ENCODE measurements around the gene TMEM107. TPM values are rescaled to one million over a fixed set of nuclear protein-coding genes. Genes with fewer than 3 reads are reported as not detected.

TMEM107 gene
- total and polyA plus RNA-seq, 10 of the 15 experiments (the other 5 are each of a cell fraction or from before 2014, with no cell fraction given), result 7.9 to 38.7 (median 22.9) TPM

DNA sequence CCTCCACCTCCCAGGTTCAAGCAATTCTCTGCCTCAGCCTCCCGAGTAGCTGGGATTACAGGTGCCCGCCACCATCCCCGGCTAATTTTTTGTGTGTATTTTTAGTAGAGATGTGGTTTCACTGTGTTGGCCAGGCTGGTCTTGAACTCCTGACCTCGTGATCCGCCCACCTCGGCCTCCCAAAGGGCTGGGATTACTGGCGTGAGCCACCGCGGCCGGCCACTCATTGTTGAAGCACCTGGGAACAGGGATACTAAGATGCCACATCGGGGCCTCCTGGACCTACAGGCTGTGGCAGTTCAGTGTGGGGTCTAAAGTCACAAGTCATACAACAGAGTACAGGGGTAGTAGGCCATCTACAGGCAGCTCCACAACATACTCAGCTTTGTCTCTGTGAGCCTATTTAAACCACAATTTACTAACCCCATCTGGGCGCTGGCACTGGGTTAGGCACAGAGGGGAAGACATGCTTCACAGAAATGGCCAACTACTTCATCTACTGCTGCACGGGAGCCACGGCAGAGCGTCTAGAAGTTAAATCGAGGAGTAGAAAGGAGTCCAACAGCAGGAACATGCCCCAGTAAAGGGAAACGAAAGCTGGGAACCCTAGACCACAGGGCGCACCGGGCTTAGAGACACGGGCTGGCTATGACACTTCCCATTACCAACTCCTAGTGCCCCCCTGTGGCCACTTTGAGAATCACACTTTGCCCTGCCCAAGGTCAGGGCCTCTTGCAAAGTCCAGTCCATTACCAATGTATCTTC lies 17.7 kb downstream of the TMEM107 start (continued):
- TF ChIP-seq RAD51 (IDR thresholded peaks at IDR 0.05) (no peak), KAT2A (conservative IDR thresholded peaks at IDR 0.05; ENCODE audit: control insufficient read depth, low read depth, low read length) (no peak), RELA (IDR thresholded peaks at IDR 0.05; ENCODE audit: borderline replicate concordance, partially characterized antibody) (peak; percentile 5), RFX5 (IDR thresholded peaks at IDR 0.05; ENCODE audit: low read depth, low read length) (no peak), MTA2 (IDR thresholded peaks at IDR 0.05; ENCODE audit: low read depth) (peak; percentile 9; the same call in 1 of the 2 replicates), FOXK2 (IDR thresholded peaks at IDR 0.05) (no peak)
- TF ChIP-seq, protein P1, sequence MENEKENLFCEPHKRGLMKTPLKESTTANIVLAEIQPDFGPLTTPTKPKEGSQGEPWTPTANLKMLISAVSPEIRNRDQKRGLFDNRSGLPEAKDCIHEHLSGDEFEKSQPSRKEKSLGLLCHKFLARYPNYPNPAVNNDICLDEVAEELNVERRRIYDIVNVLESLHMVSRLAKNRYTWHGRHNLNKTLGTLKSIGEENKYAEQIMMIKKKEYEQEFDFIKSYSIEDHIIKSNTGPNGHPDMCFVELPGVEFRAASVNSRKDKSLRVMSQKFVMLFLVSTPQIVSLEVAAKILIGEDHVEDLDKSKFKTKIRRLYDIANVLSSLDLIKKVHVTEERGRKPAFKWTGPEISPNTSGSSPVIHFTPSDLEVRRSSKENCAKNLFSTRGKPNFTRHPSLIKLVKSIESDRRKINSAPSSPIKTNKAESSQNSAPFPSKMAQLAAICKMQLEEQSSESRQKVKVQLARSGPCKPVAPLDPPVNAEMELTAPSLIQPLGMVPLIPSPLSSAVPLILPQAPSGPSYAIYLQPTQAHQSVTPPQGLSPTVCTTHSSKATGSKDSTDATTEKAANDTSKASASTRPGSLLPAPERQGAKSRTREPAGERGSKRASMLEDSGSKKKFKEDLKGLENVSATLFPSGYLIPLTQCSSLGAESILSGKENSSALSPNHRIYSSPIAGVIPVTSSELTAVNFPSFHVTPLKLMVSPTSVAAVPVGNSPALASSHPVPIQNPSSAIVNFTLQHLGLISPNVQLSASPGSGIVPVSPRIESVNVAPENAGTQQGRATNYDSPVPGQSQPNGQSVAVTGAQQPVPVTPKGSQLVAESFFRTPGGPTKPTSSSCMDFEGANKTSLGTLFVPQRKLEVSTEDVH (IDR thresholded peaks at IDR 0.05; ENCODE audit: low read depth, partially characterized antibody), result no peak
- TF ChIP-seq, protein P2, sequence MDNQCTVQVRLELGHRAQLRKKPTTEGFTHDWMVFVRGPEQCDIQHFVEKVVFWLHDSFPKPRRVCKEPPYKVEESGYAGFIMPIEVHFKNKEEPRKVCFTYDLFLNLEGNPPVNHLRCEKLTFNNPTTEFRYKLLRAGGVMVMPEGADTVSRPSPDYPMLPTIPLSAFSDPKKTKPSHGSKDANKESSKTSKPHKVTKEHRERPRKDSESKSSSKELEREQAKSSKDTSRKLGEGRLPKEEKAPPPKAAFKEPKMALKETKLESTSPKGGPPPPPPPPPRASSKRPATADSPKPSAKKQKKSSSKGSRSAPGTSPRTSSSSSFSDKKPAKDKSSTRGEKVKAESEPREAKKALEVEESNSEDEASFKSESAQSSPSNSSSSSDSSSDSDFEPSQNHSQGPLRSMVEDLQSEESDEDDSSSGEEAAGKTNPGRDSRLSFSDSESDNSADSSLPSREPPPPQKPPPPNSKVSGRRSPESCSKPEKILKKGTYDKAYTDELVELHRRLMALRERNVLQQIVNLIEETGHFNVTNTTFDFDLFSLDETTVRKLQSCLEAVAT (IDR thresholded peaks at IDR 0.05), result no peak
